HTERT RPE-1 (cell line): Measurements from ENCODE around the gene BRINP1.

ENCODE experiments used
- in situ Hi-C: fragments of 300-500 bp; cut with MboI; formaldehyde crosslinking; loops from 4 replicates; pipeline ENCODE4 v1.14.3; 2020; ENCODE audit warnings: low sequenced_read_pairs

BRINP1 gene

DNA sequence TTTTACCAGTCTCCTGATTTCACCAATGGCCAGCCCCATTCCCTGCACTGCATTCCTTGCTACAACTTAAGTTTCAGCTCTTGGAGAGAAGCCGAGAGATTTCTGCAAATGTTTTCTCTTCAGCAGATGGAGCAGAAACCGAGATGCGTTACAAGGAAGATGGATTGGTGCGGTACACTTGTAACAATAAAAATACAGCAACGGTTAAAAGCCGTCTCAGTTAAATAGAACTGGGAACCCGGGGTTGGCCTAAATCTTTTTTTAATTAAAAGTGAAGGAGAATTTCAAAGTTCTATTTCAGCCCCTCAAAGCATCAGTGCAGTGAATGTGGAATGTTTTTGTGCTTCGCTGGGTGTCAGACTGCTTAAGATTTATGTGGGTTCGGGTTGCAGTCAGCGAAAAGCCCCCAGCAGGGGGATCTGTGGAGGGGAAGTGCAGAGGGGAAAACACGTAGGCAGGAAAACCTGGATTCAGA is 19.8 kb downstream of the BRINP1 start:
- in situ Hi-C loops = no loop called here

DNA sequence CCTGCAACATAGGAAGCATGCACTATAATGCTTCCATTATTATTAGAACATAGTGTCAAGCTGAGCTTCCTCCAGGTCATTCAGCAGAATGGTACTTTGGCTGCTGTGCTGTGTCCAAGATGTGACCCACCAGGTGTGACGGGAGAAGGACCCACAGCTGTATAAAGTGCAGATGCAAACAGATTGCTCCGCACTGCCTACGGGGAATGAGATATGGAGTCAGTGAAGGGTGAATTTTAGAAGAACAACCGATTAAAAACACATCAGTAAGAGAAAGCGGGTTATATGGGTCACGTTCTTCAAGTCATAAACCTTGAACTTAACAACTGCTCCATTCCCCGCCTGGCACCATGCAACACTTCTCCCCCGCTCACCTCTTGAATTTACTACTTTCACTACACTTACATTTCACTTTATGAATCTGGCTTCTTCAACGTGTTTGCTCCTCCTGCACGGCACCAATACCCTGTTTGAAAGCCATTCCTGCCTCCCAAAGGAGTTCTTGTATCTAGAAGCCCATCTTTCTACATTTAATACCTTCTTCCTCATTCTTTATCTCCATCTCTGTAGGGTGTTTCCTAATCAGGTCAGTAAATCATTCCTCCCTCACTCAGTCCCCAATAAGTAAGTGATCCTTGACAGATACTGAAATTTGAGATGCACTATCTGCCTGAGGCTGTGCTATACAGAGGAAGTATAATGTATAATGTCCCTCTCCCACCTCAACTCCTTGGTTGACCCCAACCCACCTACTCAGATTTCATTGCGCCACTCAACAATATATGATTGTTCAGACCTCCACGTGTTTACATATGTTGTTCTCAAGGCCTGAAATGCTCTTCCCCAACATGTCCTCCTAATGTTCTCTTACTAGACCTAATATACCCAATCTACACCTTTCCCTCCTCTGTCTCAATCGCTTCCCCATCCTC is 25.9 kb downstream of the BRINP1 start:
- in situ Hi-C loops = no loop called here

DNA sequence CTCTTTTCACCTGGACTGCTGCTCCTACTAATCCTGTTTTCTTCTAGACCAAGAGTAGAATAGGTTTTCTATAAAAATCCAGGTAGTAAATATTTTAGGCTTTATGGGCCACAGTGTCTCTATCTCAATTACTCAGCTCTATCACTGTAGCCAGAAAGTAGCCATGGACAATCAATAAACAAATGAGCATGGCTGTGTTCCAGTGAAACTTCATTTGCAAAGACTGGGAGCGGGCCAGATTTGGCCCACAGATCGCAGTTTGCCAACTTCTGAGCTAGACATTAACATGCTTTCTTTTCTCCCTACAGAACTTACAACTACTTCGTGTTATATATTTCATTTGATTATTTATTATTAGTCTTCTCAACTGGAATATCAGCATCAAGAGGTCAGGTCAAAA is 30.2 kb downstream of the BRINP1 start:
- in situ Hi-C loops = no loop called here

DNA sequence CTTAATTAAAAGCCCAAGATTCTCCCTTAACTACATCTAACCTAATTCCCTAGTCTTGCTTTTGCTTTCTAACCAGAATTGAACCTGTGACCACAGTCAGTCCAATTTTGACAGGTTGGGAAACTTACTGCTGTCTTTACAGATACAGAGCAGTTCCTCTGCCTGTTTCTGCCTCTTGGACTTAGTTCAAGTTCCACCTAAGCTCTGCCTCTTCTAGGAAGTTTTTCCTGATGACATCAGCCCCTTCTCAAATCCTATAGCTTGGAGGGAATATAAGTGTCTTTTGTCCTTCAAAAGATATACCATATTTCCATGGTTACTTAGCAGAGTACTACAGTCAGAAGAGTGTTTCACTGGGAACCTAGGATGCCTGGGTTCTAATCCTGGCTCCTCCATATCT is 31.7 kb downstream of the BRINP1 start:
- in situ Hi-C loops = no loop called here

DNA sequence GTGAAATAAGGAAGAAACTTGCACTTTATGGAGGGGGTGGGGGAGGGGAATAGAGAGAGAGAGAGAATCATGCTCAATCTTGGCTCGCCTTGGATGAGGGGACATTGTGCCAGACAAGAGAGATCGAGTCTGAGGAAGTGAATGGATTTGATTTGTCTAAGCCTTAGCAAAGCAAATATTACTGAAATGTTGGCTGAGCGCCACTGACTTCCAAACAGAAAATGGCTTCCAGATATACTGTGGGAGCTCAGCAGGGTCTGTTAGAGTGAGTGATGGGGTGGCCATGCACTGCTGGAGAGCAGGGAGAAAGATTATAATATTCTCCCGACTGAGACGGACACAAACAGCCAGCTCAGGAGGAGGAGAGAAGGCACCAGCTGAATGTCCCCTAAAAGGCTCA is 34.5 kb downstream of the BRINP1 start:
- in situ Hi-C loops = no loop called here

DNA sequence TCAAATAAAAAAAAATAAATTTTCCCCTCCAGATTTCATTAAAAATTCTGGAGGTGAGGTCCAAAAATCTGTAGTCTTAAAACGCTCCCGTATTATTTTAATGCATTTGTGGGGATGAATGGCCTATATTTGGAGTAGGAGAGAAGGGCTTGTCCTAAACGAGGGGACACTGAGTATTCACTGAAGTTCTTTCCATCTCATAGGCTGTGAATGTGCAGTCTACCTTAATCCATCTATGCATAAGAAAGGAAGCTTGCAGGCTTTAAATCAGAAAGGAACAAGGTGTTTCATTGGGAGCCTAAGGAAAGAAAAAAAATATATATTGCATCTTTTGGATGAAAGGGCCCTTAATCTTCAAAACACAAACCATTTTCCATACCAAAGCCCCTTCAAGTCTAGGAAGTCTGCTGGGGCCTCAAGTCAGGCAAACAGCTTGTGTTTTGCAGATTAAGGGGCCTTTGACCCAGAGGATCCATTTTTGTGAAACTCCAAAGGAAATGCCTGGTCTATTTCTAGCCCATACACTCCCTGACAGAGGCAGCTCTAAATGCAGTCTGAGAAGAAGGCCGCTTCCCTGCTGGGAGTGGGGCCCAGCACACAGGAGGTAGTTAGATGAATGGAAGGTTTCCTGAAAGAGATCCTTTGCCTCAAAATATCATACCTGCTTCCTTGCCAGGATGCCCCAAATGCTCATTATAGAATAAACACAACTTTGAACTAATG is 35.6 kb downstream of the BRINP1 start:
- in situ Hi-C loops = no loop called here

DNA sequence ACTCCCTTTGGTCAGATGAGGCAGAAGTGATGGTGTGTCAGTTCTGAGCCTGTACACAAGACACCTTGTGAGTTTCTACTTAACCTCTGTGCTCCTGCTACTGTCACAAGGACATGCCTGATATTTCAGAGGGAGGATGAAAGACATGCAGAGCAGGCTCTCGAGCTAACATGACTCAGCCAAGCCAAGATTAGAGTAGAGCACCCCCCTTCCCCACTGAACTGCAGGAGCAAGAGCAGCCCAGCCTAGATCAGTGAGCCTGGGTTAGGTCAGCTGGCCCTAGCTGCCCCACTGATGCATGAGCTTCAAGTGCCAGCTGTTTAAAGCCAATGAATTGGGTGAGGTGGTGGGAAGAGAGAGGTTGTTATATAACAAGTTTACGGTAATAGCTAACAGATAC is 36.7 kb downstream of the BRINP1 start:
- in situ Hi-C loops = no loop called here

DNA sequence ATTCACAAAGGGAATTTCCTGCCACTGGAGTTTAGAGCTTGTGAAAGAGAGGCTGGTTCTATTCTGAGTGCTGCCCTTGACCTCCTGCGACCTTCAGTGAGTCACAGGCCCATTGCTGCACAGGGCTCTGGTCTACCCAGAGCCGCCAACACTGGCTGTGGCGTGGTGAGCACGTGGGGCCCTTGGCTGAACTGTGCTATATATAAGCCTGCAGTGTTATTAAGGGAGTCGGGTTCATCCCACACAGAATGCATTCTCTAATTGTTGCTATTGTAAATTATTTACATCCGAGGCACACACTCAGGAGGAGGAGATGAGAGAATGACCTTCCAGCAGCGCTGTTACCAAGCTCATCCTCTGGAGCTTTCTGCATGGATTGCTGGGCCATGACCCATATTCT is 47.1 kb downstream of the BRINP1 start:
- in situ Hi-C loops = no loop called here

DNA sequence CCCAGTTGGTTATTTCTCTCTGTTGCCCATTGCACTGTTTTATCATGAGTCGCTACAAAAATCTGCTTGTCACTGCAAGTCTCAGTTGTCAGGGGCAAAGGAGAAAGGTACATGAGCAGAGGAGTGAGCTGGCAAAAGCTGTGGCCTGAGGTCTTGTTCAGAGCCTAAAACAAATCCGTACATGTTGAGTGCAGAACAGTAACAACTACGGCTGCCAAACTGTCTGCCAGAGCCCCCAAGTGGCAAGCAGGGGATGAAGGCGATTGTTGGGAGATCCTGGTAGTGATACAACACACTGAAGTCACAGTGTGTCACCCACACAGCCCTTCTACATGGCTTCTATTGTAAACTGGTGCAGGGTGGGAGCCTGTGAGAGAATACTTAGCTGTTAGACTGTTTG is 50.9 kb downstream of the BRINP1 start:
- in situ Hi-C loops = no loop called here

DNA sequence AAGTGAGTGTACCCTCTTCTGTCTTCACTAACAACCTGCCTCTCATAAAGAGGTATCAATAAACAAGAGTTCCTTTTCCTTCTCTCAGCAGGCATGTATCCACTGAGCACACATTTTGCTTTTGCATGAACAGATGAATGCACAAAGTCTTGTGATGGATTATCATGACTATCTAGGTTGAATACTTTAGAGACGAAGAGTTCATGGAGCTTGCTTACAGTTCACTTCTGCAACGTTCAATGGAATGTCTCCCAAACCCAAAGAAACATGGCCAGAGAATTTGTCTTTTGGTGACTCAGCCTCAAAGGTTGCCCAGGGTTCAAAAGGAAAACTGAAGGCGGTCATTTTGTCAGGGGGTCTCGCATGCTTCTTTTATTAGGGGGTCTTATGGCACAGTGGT is 55.4 kb downstream of the BRINP1 start:
- in situ Hi-C loops = no loop called here

DNA sequence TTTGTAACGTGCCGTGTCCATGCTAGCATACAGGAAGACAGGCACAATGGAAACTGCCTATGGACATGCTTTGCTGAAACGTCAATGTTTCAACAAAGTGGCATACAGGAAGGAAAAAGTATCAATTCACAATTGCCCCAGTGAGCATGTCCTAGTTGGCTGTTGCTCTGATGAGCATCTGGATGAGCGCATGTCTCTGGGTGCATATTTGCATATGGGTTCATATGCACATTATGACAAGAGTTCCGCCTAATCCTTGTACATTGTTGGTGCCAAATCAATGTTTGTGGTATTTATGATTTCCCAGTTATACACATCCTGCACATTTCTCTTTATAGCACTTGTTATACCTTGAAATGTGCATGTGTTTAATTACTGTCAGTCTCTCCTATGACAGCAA is 58.5 kb downstream of the BRINP1 start:
- in situ Hi-C loops = no loop called here

DNA sequence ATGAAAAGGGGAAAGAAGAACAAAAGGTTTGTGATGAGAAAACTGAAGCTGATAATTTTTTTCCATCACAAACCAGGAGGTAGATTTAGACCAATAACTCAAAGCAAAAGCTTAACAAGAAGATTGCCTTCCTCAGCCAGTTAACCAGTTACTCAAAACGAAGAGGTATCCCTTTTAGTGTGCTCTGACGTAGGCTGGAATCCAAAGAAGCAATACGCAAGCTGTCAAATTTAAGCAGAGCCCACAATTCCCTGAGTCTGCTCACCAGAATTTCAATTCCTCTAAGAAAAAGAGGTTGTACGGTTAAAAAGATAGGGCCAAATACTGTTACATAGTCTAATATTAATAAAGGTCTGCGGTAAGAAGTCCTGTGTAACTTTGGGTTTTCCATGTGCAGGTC is 61.8 kb downstream of the BRINP1 start:
- in situ Hi-C loops = no loop called here

DNA sequence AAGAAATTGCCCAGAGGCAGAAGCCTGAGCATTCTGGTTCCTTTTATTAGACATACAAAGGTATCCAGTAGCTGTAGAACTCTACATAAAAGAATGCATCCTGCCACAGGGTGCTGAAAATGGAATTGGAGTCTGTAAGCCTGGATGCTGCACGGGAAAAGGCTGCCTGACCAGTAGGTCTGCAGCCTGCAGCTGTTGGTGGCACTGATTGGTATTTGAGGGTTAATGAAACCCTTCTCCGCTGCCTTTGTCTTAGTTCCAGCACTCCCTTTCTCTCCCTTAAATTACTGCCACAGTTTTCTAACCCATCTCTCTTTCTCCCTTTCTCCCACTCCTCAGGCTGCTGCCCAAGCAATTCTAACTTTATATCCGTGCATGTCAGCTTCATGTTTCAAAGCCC is 64.7 kb downstream of the BRINP1 start:
- in situ Hi-C loops = no loop called here

DNA sequence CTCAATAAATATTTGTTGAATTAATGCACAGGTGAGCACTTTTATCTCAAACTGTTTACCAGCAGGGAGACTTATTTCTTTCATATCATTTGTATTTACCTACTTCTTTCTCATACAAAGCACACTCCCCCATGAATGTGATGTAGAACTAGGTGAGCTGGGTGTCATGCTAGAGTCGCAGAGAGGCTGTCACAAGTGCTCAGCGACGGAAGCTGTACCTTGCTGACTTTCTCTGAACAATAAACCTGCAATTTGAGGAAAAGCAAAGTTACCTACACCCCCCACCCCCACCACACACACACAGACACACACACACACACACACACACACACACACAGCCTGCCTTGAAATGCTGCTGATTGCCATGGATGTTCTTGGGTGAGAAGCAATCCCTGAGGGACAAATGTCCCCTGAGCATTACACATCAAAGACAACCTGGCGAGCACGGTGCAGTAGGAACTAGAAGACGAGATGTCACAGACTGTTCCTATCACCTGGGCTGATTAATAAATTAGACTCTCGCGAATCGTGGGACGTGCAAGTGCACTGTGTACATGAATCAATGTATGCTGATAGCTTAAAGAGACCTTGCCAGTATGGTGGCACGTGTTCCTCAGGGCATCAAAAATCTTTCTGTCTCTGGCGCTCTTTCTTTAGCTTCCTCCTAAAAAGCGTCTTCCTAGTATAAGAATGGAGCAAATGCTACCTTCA is 66.1 kb downstream of the BRINP1 start:
- in situ Hi-C loops = no loop called here

DNA sequence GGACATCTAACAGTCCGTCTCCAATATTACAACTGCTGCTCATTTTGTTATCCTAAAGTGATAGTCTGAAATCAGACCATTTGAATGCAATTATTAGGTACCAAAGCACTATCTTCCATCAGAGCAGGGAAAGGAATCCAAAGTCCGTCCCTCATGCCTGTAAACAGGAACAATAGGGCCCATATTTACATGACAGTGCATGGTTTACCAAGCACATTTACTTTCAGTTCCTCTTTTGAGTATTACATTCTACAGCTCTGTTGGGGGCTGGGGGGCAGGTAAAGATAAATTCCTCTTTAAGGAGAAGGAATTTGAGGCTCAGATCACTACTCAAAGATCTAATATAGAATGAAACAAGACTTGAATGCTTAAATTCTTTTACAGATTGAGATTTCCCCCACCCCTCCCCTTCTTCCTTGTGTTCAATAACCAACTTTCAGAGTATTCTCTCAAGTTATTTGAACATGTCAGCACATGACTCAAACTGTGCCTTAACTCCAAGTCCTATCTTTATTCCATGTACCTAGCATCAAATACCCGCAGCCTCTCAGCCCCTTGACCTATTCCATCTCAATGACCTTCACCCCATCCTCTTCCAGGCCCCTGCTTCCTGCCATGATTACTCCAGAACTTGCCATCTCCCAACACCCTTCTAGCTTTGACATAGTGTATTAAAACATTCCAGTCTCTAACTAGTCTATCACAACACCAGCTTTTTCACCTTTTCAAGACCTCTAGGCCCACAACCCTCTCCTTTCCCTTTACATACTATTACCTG is 71.0 kb downstream of the BRINP1 start:
- in situ Hi-C loops = no loop called here

DNA sequence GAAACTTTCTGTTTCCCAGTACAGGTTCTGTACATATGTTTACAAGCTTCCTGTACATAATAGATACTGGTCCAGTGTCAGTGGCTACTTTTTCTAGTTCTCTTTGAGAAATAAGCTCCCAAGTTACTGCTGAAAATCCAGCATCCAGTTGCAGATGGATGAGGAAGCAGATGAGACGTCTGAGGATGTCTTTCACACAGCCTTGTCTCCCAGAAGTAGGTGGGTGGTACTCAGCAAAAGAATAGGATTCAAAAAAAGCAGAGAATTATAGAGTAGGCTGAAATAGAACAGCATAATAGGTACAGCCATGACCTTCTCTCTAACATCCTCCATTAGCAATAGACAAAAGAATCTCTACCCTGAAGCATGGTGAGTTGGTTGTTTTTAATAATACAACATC is 77.7 kb downstream of the BRINP1 start:
- in situ Hi-C loops = no loop called here

DNA sequence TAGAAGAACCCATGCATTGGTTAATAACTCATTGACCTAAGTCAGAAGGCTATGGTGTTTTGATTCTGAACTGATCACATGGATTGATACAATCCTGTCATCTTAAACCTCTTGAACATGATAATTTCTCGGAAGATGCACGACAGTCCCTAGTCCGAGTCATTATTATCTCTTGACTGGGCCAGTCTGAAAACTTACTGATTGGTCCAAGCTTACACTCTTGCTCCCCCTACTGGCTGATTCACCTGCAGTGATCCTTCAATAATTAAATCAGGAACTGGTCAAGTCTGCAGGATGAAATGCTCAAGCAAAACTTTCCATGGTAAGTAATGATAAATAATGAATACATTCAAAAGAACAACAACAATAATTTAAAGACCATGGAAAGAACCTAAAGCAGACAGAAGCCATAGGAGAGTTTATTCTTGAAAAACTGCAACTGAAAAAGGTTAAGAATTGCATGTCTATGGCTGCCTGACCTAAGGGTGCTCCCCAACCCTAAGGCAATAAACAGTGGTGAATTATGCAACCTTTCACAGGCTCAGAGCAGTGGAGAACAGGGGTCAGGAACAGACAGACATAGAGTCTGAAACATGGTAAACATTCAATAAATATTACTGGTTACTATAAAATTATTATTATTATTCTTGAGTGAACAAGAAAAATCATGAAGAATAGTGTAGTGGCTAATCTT is 79.3 kb downstream of the BRINP1 start:
- in situ Hi-C loops = no loop called here

DNA sequence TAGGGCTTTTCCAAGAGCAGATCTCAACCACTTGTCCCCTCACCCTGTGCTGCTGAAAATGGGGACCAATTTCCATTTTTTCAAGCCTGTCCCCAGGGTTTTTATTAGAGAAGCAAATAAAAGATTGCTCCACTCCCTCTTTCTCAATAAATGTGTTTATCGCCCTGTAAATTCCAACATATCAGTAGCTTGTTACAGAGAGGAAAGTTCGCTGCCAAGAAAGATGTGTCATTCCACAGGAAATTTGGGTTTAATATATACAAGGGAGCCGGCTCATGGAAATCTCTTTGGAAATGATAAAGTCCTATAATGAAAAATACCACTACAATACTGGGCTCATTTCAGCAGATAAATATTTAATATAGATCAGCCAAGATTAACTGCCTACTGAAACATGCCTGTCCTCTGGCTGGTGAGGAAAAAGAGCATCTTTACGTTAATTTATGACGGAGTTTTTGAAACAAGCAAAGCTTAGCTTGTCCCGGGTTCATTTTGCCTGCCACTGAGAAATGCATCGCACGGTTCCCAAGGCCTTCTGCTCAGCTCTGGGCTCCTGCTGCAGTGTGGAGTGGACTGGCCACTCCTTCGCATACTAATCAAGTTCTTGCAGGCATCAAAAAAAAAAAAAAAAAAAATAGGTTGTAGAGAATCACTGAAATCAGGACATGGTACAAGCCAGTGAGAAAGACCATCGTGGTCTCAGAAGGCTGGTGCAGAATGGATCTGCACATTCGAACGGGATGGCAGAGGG is 84.5 kb downstream of the BRINP1 start:
- in situ Hi-C loops = no loop called here

DNA sequence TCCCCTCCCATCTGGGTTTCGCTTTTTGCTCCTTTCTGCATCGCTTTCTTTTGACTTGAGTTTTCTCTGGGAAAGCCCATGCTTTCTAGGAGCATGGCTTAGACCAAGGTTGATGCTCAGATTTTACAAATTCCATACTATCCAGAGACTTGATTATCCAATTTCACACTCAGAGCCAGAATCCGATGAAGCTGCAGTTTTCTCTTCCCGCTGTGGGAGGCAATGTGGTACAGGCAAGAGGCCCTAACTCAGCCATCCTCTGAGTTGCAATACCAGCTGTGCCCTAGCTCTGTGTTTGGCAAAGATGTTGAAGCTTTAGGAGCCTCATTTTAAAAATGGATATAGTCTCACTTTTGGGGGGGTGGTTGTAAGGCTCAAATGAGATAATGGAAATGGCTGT is 85.1 kb downstream of the BRINP1 start:
- in situ Hi-C loops = no loop called here
